Activated T-cell treated with anti-CD3 and anti-CD28 coated beads for 1 hour (primary cell): Measurements from ENCODE around the gene PTPRD.

Experiments
- DNase-seq: peaks from one replicate; pipeline ENCODE4 v3.0.0-alpha.2; 2020; ENCODE audit warnings: low read depth

PTPRD gene

DNA sequence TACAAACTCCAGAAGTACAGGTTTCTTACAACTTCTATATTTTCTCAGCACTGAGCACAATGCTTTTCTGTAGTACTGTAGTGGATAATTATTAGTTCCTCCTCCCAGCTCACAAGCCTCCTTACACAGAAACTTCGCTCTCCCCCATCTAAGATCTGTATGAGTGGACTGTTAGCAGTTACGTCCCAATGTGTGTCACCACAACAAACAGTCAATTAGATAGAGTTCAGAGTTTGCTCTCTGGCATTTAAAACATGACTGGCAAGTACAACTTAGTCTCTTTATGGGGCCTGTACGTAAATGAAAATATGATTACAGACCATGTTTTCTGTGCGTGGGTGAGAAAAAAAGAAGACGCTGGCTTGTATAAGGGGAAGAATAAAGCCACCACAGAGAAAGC is 2181.9 kb downstream of the PTPRD start:
- DNase-seq, result no peak

GRCh38 chr9:8429768-8430167 is 2183.0 kb downstream of the PTPRD start:
- no peak for DNase-seq

GRCh38 chr9:8429157-8429556 is 2183.6 kb downstream of the PTPRD start:
- DNase-seq, result no peak

DNA sequence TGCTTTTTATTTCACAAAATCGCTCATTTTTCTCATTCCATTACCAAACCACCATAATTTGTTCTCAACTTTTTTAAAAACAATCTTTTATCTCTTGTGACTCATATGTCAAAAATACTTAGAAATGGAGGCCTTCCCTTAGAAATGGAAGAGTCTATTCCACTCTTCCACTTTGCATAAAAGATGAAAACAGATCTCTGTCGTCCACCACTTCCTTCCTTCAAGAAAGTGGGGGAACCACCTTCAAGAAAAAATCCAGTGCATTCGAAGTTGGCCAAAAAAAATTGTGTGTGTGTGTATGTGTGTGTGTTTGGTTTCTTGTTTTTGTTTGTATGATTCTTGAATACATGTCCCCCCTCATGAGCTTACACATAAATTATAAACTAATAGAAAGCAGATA is 2184.4 kb downstream of the PTPRD start:
- DNase-seq, result no peak

GRCh38 chr9:8424786-8425410 is 2187.9 kb downstream of the PTPRD start:
- no peak for DNase-seq

GRCh38 chr9:8420416-8420815 is 2192.4 kb downstream of the PTPRD start:
- no peak for DNase-seq

GRCh38 chr9:8419596-8420275 is 2193.1 kb downstream of the PTPRD start:
- no peak for DNase-seq

- DNase-seq, result no peak
These were observed 2195.5 kb downstream of the PTPRD start for GRCh38 chr9:8417341-8417740.

DNA sequence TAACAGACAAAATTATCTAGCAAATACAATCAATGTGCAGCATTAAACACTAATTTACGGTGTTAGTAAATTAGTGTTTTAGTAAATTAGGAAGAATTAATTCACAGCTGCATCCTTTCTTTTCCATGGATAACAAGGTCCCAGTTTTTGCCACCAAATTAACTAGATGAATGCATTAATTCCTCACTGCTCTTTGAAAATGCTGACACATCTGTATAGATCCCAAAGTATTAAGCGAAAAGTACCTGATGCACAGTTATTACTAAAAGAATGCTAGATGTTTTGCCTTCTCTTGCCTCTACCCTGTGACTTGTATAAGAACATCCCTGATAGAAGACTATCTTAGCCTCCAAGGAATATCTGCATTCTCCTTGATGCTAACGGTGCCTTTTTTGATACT is 2200.5 kb downstream of the PTPRD start:
- DNase-seq, result no peak

DNA sequence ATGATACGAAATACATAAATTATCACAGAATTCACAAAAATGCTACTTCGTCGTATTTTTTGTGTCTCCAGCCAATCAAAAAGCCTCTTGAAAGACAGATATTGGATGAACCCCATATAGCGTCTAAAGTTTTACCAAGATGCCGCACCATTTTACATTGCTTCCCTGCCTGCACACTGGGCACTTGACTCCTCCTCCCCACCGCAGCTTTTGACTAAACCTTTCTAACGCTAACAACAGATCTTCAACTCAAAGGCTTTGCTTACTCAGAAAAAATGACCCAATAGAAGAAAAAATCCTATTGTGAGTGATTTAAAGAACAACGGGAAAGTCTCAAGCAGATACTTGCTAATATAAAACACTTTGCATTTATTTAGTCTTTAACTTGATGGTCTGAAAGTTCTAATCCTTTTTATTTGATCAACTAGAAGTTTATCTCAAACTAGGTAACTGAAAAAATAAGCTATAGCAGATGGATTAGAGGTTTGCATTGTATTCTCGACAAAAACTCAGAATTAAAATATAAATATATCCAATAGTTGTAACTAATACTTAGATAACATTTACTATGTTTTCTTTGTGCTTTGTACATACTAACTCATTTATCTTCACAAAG is 2204.1 kb downstream of the PTPRD start:
- DNase-seq, result no peak

- DNase-seq, result no peak
These were observed 2210.7 kb downstream of the PTPRD start for GRCh38 chr9:8401961-8402705.

- DNase-seq, result no peak
These were observed 2212.4 kb downstream of the PTPRD start for GRCh38 chr9:8400378-8400777.

GRCh38 chr9:8395022-8395421 is 2217.8 kb downstream of the PTPRD start:
- no peak for DNase-seq

DNA sequence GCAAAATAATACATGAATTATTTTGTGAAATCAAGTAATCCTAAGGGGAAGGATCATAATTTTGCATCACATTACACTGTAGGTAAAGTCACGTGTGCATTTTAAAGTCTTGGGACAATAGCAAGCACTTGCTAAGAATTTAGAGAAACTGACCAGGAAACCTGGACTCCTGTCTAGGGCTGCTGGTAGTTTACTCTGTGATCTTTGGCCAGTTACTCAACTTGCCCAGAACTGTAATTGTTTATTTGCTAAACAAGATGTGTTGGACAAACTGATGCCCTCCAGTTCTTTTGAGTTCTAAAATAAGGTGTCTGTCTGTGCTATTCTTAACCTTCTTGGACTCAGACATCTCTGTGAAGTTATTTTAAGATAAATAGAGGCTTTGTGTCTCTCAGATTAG is 2218.5 kb downstream of the PTPRD start:
- DNase-seq, result no peak

- no peak for DNase-seq
These were observed 2219.9 kb downstream of the PTPRD start for GRCh38 chr9:8392866-8393265.

DNA sequence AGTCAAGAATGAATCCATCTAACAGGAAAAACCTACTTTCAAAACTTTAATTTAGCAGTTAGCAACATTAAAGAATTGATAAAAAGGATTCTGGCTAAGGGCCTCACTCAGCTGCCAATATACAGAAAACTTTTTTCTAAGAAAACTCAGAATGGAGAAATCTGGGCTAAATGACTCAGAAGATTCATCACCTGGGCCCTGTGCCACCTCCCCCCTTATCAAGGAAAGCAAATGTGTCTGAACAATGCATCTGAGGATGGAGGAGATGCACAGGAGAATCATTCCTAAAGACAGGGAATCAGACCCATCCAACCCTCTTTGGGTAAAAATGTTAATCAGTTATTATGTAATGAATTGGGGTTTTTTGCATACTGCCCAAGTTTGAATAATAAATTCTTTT is 2221.2 kb downstream of the PTPRD start:
- no peak for DNase-seq

GRCh38 chr9:8391132-8391531 is 2221.7 kb downstream of the PTPRD start:
- no peak for DNase-seq

- no peak for DNase-seq
These were observed 2222.2 kb downstream of the PTPRD start for GRCh38 chr9:8390571-8390970.

GRCh38 chr9:8389531-8389930 is 2223.3 kb downstream of the PTPRD start:
- DNase-seq, result no peak

- no peak for DNase-seq
These were observed 2224.7 kb downstream of the PTPRD start for GRCh38 chr9:8388132-8388531.

DNA sequence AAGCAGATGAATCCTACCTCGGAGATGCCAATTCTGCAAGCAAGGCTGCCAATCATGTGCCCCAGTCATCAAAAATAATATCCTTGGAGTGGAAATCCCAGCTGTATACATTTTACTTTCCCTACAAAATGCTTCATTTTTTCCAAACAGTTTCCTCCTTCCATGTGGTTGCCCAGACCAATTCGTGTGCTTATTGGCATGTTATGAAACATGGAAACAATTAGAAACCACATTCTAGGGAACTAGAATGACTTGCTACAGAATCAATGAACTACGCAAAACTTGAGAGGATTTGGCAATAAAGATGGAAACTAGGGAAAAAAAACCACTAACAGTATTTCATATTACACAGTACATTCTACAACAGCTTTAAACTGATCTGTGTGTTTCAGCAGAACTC is 2228.7 kb downstream of the PTPRD start:
- no peak for DNase-seq

- DNase-seq, result no peak
These were observed 2229.8 kb downstream of the PTPRD start for GRCh38 chr9:8382777-8383527.
